ENCODE measurements around the gene TCAIM. TPM values are rescaled to one million over a fixed set of nuclear protein-coding genes. Genes with fewer than 3 reads are reported as not detected.
A peak's percentile ranks its signal among the peaks of the same experiment; 100 is the strongest.

Gene TCAIM
- total and polyA plus RNA-seq, 12 donors, result 13.5 to 43.9 (median 33.3) TPM

DNA sequence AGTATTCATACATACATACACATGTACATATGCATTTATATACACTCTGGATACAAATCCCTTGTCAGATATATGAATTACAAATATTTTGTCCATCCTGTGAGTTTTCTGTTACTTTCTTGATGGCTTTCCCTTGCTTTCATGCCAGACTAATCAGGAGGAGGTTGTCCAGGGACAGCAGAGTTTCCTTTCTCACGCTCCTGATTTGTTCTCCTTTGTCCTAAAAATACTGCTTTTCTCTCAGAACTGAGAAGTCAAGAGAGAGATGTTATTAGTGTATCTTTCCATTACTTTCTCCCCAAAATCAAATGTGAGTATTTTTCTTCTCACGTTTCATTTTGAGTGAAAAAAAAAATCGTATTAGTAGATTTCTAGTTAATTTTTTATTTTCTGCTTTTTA is 12.1 kb upstream of the TCAIM start:
- Histone ChIP-seq H3K9me3 (no peaks in the 10 kb centered on the region), H3K4me3 (no peak overlapping the region), H3K27ac (peak overlapping the region in 3 of 10 donors; percentile 45 to 62 (median 56)), H3K4me1 (no peaks in the 10 kb centered on the region), H3K36me3 (no peaks in the 10 kb centered on the region), H3K27me3 (no peaks in the 10 kb centered on the region)
- 58 to 64% methylated on average over 3 of the region's 3 CpGs for WGBS, 2 donors
- TF ChIP-seq, protein P1, sequence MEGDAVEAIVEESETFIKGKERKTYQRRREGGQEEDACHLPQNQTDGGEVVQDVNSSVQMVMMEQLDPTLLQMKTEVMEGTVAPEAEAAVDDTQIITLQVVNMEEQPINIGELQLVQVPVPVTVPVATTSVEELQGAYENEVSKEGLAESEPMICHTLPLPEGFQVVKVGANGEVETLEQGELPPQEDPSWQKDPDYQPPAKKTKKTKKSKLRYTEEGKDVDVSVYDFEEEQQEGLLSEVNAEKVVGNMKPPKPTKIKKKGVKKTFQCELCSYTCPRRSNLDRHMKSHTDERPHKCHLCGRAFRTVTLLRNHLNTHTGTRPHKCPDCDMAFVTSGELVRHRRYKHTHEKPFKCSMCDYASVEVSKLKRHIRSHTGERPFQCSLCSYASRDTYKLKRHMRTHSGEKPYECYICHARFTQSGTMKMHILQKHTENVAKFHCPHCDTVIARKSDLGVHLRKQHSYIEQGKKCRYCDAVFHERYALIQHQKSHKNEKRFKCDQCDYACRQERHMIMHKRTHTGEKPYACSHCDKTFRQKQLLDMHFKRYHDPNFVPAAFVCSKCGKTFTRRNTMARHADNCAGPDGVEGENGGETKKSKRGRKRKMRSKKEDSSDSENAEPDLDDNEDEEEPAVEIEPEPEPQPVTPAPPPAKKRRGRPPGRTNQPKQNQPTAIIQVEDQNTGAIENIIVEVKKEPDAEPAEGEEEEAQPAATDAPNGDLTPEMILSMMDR (IDR thresholded peaks at IDR 0.05), result no peak
- DNase-seq (no peak), ATAC-seq (peak in 3 of 8 donors; percentile 46 to 88 (median 52))
- intact Hi-C loops (cut with DNase I), result loop anchor here in 4 of 10 donors (10.0 kb wide), 4 partner anchors 148 to 598 kb away; partner anchors contain the start of gene ZNF445 (in 2 of the 4)

DNA sequence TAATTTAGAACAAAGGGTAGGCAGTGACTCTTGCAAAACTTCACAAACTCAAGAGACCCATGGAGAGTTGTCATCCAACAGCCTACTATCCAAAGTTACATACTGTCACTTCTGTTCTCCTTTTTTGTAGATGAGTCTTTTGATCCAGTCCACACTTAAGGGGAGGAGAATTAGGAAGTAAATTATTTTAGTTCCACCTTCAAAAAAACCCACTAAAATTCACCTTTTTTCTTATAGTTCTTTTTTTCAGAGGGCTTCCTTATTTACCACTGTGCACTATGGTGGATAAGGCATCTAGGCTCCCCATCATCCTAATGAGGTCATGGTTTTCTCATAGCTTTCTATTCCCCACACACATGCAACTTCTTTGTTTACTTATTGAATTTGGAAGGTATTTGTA is 8.6 kb upstream of the TCAIM start:
- Histone ChIP-seq H3K4me1 (no peaks in the 10 kb centered on the region), H3K27me3 (no peaks in the 10 kb centered on the region), H3K27ac (no peak overlapping the region), H3K4me3 (no peak overlapping the region), H3K9me3 (no peaks in the 10 kb centered on the region), H3K36me3 (no peaks in the 10 kb centered on the region)
- no peak for ATAC-seq
- TF ChIP-seq, protein P1 (IDR thresholded peaks at IDR 0.05), result no peak
- intact Hi-C loops (cut with DNase I), result loop anchor here in 5 of 10 donors (10.0 kb wide), 4 partner anchors 145 to 595 kb away; partner anchors contain the start of gene ZNF445 (in 2 of the 5)
- DNase-seq, result no peak

DNA sequence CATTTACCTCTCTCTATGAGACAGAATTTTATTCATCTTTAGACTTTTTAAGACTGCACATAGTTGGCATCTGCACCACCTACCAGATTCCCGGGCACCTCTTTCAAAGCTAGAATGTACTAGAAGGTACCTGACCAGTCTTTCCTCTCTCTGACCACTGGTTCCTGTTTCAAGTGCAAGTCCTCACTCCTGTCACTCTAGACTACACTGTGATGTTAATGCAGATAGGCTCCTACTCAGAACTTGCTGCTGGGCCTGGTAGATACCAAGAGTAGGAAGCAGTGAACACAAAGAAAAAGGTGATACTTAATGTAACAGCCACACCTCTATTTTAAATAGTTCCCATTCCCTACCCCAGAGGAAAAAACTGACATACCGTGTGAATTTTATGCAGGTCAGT is 8.1 kb upstream of the TCAIM start:
- Histone ChIP-seq H3K27ac (no peak overlapping the region), H3K4me3 (no peak overlapping the region), H3K9me3 (no peaks in the 10 kb centered on the region), H3K36me3 (no peaks in the 10 kb centered on the region), H3K27me3 (no peaks in the 10 kb centered on the region), H3K4me1 (no peaks in the 10 kb centered on the region)
- intact Hi-C loops (cut with DNase I), result loop anchor here in 1 of 10 donors (10.0 kb wide), 1 partner anchor 184 kb away; no protein-coding TSS in a partner anchor
- ATAC-seq (no peak), DNase-seq (no peak)
- WGBS, 2 donors, result 83 to 96% methylated on average over 2 of the region's 2 CpGs
- TF ChIP-seq, protein P1 (IDR thresholded peaks at IDR 0.05), result no peak

DNA sequence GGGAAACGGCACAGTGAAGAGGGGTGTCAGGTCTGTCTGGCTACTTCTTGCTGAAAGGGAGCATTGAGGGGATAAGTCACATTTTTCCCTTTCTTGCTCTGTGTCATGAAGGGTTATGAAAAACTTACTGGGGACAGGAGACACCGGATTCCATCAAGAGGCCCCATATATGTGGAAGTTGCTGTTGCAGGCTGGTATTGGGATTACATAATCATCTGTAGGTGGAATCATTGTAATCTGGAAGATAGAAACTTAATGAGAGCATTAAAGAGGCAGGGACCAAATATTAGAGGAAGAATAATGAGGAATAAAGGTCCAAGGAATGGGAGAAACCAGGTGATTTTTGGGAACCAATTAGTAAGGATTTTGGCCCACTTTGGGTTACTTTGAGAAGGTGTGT is 4.2 kb upstream of the TCAIM start:
- TF ChIP-seq, protein P1 (IDR thresholded peaks at IDR 0.05), result no peak
- intact Hi-C loops (cut with DNase I), result loop anchor here in 1 of 10 donors (10.0 kb wide), 1 partner anchor 180 kb away; no protein-coding TSS in a partner anchor
- H3K27ac ChIP-seq, result no peak overlapping the region
- no peaks in the 10 kb centered on the region for H3K36me3 ChIP-seq
- H3K4me1 ChIP-seq, result peaks cover 0 to 12% (median 8%) of the 10 kb centered on the region in 9 donors
- 79 to 89% methylated on average over 2 of the region's 2 CpGs for WGBS, 2 donors
- no peak overlapping the region for H3K4me3 ChIP-seq
- ATAC-seq (no peak), DNase-seq (no peak)
- H3K9me3 ChIP-seq, result no peaks in the 10 kb centered on the region
- H3K27me3 ChIP-seq, result no peaks in the 10 kb centered on the region
